ENCODE measurements around the gene SCIN. TPM values are rescaled to one million over a fixed set of nuclear protein-coding genes. Genes with fewer than 3 reads are reported as not detected.

The SCIN gene
- total and polyA plus RNA-seq, 2 of the 8 experiments (the other 6 are each of a cell fraction or from before 2014, with no cell fraction given) = 0.47 to 1.9 TPM

DNA sequence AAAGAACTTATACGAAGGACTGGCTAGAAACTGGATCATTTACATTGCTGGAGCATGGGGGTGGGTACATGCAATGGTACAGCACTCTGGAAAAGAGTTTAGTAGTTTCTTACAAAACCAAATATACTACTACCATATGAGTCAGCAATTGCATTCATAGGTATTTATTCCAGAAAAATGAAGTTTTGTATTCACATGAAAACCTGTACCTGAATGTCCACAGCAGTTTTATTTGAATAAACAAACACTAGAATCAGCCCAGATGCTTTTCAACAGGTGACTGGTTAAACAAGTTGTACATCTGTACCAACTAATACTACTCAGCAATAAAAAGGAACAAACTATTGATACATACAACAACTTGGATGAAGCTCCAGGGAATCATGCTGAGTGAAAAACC lies 3.4 kb downstream of the SCIN start:
- Histone ChIP-seq H4K5ac (ENCODE audit: insufficient read length, low read depth, low read length) (no peak overlapping the region), H2BK12ac (ENCODE audit: low read depth, low read length) (no peak overlapping the region), H3K56ac (replicated peaks; ENCODE audit: insufficient read length, low read depth, low read length) (no peak overlapping the region), H2BK5ac (ENCODE audit: low read depth, low read length) (no peak overlapping the region), H3K27me3 (replicated peaks in 1 of 4; ENCODE audit: control insufficient read depth in 3 of 4, extremely low read depth in 1 of 4, insufficient read depth in 3 of 4, low read length in 3 of 4) (peaks cover 4 to 29% (median 23%) of the 10 kb centered on the region in 4 experiments), H3K23me2 (ENCODE audit: low read depth, low read length) (peaks cover 9% of the 10 kb centered on the region), H2BK20ac (ENCODE audit: low read length) (no peak overlapping the region), H2BK15ac (ENCODE audit: low read length) (no peak overlapping the region), H4K91ac (replicated peaks; ENCODE audit: insufficient read length, low read length) (no peak overlapping the region), H3K4me2 (ENCODE audit: insufficient read depth in 1 of 2, low read depth in 2 of 2, low read length in 2 of 2) (no peak overlapping the region), H3K4ac (replicated peaks; ENCODE audit: insufficient read length, low read depth, low read length) (no peak overlapping the region), H3K4me1 (replicated peaks in 1 of 4; ENCODE audit: control insufficient read depth in 3 of 4, insufficient read depth in 4 of 4, low read length in 3 of 4) (peaks cover 0 to 2% (median 1%) of the 10 kb centered on the region in 4 experiments; a peak in 2 of 7 replicates), H3K4me3 (ENCODE audit: extremely low read depth in 1 of 4, insufficient read depth in 2 of 4, low read depth in 3 of 4, low read length in 4 of 4) (no peak overlapping the region), H2AFZ (ENCODE audit: low read length) (no peak overlapping the region), H3K9ac (replicated peaks in 1 of 4; ENCODE audit: extremely low read depth in 1 of 4, low read depth in 3 of 4, low read length in 3 of 4) (no peak overlapping the region), H3K27ac (ENCODE audit: low read depth, low read length) (no peak overlapping the region), H2AK5ac (ENCODE audit: low read depth, low read length) (no peak overlapping the region), H4K8ac (ENCODE audit: extremely low read depth, insufficient read depth, low read length) (no peak overlapping the region), H3K18ac (ENCODE audit: extremely low read depth, low read length) (no peak overlapping the region), H3K9me3 (ENCODE audit: insufficient read depth in 2 of 2, low read depth in 1 of 2, low read length in 1 of 2) (no peaks in the 10 kb centered on the region), H2BK120ac (replicated peaks; ENCODE audit: low read depth, low read length) (no peak overlapping the region), H3K23ac (ENCODE audit: insufficient read length) (no peak overlapping the region), H3K79me2 (ENCODE audit: control insufficient read depth in 1 of 2, insufficient read depth in 2 of 2, low read length in 2 of 2) (no peaks in the 10 kb centered on the region), H3K79me1 (ENCODE audit: low read depth, low read length) (no peaks in the 10 kb centered on the region), H4K20me1 (replicated peaks in 1 of 2; ENCODE audit: control insufficient read depth in 1 of 2, insufficient read depth in 2 of 2, low read length in 2 of 2) (no peaks in the 10 kb centered on the region), H3K36me3 (ENCODE audit: control insufficient read depth in 2 of 4, insufficient read depth in 4 of 4, low read length in 3 of 4) (no peaks in the 10 kb centered on the region), H3K14ac (ENCODE audit: insufficient read length) (no peak overlapping the region)
- 92% methylated on average over 1 of the region's 1 CpG; no CpG with 5 or more reads in 1 of the 2 experiments for WGBS, 2 experiments (ENCODE audit: extremely low coverage in 1 of 2, insufficient coverage in 1 of 2, insufficient read length in 1 of 2, insufficient replicate concordance in 2 of 2, low coverage in 1 of 2, low lambda C conversion rate in 2 of 2, missing lambda C conversion rate in 1 of 2)
- DNase-seq (ENCODE audit: low read depth in 1 of 2, low spot score in 2 of 2) = no peak
- ChIA-PET POLR2A (ENCODE audit: partially characterized antibody) (no interaction called here), CTCF (ENCODE audit: partially characterized antibody) (interaction anchor here (1.1 to 1.5 kb wide), 3 partner anchors 50 to 54 kb away, joined by 3 to 4 read pairs (median 4); no protein-coding TSS in a partner anchor)
- no peak for FAIRE-seq
- no peak for TF ChIP-seq CBX5 (IDR thresholded peaks at IDR 0.05; ENCODE audit: low read depth, low read length)
- TF ChIP-seq SIX5 (IDR thresholded peaks at IDR 0.05; ENCODE audit: low read depth, low read length) = no peak
- TF ChIP-seq SIN3A (conservative IDR thresholded peaks at IDR 0.05 in 1 of 2, IDR thresholded peaks at IDR 0.05 in 1 of 2; ENCODE audit: low read depth in 1 of 2, low read length in 2 of 2) = no peak
- TF ChIP-seq SUZ12 (IDR thresholded peaks at IDR 0.05; ENCODE audit: low read length) = no peak
- TF ChIP-seq BACH1 (IDR thresholded peaks at IDR 0.05; ENCODE audit: low read length) = no peak
- TF ChIP-seq TCF12 (IDR thresholded peaks at IDR 0.05; ENCODE audit: low read depth, low read length) = no peak
- TF ChIP-seq RNF2 (IDR thresholded peaks at IDR 0.05; ENCODE audit: borderline replicate concordance, low read depth, low read length, missing control alignments, poor library complexity, severe bottlenecking) = no peak
- no peak for TF ChIP-seq JUND (IDR thresholded peaks at IDR 0.05; ENCODE audit: low read length)
- no peak for TF ChIP-seq RAD21 (IDR thresholded peaks at IDR 0.05 in 1 of 2, conservative IDR thresholded peaks at IDR 0.05 in 1 of 2; ENCODE audit: low read depth in 2 of 2, low read length in 2 of 2)
